NK-92 (cell line): ENCODE measurements around the gene MEIS2.

Experiments
- DNase-seq: peaks from one replicate; lab custom pipeline; 2025; ENCODE audit not compliant: unreplicated experiment; lab: John Stamatoyannopoulos, UW

MEIS2 gene

DNA sequence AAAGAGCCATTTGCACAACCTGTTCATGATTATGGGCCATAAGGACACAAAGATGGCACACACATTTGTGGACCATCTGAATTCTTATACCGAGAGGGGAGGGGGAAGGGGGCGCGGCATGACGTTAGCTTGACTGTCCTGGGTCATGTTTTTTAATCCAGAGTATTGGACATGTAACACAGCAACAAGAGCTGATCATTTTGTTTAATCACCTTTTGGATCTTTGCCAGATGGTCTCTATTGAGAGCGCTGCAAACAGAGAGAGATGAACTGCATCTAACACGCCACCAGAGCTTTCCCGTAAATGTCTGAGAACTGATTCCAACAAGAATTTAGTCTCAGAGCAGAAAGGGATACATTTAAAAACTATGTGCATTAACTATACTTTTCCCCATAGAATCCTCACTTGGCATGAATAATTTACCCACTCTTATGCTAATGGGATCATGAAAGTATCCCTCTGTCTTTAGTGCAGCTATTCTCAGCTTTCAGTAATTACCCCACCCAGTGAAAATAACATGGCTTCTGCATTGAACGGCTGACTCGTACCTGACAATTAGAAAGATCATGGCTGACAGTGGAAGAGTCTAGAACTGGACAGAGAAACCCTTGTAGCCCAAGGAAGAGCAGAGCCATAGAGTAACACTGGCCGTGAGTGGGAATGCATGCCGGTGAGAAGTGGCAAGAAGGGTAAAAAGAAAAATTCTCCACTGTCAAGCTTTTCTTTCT is 22.6 kb downstream of the MEIS2 start:
- DNase-seq, result no peak

DNA sequence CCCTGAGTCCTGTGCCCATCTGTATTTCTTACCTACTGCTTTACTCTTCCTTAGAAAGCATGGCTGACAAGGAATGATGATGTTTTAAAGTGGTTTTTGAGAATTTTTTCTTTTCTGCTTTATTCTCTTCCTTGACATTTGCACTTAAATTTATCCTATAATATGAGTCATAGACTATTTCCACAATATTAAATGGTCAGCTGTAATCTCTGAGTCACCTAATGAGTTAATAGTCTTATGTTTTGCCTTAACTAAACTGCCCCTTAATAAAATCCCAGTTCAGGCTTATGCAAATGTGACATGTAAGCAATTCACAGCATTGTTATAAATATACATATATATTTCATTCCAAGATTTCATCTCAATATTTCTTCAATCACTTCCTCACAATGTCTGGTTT is 23.8 kb downstream of the MEIS2 start:
- DNase-seq, result no peak

DNA sequence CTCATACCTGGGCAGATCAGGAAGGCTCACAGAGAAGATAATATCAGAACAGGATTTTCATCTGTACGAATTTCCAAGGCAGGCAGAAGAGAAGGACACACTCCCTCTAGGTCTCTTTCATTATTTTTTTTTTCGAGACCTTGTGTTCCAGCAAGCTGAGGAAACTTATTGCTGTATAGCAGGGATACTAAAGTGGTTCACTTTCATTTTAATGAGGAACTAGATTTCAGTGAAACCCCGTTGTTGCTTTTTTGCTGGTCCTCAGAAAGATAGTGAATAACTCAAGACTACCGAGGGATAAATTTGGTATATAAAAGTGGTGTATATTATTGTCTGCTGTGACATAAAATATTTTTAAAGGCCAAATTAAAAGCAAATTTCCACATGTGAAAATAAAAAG is 24.6 kb downstream of the MEIS2 start:
- DNase-seq, result no peak

DNA sequence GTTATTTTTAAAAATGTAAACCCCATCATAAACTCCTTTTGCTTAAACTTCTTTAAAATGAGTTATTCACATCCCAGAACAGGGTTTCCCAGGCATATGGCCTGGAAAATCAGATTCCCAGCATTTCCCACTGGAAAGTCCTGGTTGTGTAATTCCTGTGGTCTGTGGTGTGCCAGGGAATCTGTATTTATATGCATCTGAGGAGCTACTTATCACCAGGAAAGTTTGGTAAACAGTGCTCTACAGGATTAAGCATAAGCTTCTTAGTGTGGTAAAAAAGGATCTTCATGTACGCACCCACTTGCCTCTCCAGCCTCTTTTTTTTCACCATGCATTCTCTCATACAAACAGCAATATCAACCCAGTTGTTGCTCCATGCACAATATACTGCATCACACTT is 28.2 kb downstream of the MEIS2 start:
- no peak for DNase-seq

DNA sequence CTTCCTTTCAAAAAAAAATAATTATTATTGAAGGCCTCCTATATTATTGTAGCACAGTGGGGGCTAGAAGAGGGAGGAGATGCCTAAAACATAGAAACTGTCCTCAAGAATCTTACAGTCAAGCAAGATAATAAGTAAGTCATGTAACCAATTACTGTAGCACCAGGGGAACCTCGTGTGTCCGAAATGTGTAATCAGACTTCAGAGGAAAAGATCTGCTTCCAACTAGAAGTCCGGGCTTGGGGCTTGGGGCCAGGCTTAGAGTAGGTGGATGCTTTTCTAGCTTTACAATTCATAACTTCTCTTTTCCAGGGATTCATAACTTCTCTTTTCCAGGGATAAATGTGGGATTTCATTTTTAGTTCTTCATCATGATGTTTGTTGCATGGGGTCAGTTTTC is 29.2 kb downstream of the MEIS2 start:
- no peak for DNase-seq

DNA sequence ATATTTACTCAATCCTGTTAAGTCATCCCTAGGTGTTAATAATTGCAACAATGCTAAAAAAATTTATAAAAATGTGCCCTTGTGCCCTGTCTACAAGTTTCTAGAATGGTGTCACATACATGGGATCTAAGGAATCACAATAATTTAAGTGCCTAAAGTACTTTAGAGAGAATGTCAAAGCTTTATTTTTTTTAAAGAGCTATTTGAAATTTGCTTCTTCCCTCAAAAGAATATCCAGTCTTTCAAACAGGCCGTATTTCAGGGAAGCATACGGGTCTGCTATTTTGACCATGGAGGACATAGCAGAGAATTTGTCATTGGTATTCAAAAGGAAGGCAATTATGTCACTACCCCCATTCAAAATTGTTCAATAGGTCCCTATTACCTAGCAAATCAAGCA is 29.7 kb downstream of the MEIS2 start:
- no peak for DNase-seq

DNA sequence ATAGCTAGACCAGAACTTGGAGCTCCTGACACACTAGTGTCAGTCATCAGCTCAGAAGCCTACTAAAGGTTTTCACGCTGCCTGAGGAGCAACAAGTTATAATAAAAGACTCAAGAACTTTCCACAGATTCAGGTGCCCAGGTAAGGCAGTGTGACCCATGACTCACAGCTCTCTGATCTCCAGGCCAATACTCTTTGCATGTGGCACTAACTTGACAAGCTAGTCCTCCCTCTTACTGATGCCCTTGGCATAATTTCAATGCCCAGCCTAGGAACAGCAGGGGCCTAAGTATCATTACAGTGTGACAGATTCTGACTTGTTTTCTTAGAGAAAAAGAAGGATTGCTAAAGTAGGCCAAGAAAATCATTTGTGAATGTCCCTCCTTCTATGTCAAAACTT is 38.4 kb downstream of the MEIS2 start:
- no peak for DNase-seq

DNA sequence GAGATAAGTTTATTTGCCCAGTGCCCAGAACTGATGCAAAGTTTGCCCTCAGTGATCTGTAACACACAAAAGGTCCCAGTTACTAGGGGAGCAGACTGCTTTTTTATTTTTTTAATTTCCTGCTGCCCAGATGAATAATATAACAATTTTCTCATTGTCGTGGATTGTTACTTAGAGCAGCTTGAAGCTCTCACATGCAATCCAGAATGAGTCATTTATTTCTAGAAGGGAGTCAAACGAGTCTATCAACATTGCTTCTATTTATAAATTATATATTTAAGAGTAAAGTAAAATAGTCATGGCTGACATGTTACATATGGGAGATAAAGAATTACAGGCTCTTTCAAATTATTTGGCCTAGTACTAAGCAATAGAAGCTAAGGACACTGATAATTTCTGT is 41.3 kb downstream of the MEIS2 start:
- no peak for DNase-seq

DNA sequence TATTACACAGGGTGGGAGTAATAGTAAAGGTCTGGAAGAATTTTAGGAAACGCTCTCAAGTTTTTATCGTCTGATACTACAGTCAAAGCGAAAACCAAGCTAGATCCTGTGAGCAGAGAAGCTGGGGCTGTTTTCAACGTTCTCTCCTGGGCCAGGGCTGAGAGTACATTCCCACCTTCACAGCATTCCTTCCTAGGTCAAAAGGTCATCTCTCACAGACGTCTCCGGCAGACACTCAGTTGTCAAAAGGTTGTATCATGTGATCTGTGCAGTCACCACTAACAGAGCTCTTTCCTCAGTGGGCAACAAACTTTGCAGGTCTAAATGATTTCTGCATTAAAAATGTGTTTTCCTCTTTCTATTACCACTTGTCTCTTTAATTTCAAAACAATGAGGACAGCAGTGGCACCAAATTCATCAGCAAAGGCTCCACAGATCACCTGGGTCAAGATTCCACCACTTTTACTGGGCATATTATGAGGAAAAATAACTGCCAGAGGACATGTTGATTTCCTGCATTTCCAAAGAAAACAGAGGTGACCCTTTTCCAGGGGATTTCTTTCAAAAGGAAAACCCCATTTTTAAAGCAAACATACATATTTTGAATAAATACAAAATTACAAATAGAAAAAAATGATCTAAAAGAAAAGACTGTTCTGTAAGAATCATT is 41.9 kb downstream of the MEIS2 start:
- no peak for DNase-seq

DNA sequence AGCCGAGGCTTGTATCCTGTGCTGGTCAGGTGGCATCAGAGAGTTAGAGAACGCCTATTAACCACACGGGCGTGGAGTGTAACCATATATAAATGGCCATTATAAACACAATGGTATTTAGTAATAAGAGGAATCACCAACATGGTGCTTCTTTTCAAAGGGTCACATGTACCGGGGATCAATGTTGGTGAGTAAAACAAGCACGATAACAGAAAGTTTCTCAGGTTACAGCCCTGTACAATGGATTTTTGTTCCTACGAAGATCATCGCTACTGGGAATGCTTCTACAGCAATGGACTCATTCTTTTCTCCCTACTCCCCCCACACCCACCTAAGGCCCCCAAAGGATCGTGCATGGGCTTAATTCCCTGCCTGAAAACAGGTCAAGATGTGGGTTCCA is 42.5 kb downstream of the MEIS2 start:
- DNase-seq, result no peak

DNA sequence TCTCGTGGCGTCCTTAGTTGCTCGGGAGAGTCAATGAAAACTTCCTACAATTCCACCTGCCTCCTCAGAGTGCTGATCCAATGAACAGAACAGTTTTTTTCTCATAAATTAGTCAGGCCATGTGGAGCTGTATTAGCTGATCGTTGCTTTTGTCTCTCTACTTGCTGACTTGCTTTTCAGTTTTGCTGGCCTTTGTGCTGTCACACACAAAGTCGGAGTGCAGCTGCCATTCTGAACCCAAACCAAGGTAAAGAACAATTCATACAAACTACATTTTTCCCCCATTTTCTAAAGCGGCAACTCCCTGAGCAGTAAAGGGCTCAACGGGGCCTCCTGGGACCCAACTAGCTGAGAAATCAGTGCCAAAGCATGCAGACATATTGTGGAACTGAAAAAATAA is 43.1 kb downstream of the MEIS2 start:
- no peak for DNase-seq

DNA sequence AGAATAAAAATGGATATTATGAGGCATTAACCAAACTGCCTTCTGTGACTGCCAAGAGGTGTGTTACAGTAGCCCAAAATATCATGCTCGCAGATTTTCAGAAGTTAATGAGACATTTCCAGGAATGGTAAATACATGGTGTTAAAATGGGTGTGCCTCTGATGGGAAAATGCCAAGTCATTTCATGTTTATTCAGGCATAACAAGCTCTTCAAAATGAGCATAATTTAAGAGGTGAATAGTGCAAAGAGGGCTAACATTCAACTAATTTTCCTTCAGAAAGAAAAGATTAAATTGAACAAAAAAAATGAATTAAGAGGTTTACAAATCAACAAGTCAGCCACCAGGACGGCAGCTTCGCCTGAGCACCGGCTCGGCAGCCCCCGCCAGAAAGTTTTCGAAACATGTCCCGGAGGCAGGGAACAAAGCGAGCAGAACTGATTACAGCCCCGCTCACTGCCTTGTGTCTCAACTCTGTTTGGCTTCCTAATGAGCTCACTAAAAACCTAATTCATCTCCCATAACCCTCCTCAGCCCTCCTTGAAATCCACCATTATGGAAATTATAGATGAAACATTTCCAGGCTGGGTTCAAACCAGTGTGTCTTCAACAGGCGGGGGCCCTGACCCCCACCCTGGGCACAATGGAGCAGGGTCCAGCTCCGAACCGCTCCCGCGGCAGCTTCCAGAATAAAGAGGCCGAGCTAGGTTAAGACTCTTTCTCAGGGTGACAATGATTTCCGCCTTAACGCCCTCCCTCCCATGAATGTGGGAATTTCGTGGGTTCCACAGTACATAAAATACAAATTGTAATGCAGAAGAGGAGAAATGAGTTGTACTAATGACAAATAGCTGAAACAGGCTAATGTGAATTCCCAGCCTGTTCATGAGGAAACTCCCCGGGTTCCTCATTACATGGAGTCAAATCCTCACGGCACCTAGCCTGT is 43.9 kb downstream of the MEIS2 start:
- no peak for DNase-seq

DNA sequence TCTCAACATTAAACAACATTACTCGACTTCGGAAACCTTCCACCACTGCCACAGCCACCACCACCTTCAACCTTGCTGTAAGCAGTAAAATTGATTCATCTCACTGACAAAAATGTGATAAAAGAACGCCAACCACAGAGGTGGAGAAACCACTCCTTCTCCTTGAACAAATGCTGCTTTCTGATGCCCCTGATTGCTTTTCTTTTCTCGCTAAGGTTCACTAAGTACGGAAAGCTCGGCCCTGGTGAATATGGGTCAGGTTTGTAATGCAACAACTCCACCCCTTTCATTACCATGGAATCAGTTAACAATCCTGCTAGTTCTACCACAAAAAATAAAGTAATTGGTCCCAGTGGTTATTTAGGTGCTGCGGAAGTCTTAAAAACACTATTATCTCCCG is 44.9 kb downstream of the MEIS2 start:
- no peak for DNase-seq

DNA sequence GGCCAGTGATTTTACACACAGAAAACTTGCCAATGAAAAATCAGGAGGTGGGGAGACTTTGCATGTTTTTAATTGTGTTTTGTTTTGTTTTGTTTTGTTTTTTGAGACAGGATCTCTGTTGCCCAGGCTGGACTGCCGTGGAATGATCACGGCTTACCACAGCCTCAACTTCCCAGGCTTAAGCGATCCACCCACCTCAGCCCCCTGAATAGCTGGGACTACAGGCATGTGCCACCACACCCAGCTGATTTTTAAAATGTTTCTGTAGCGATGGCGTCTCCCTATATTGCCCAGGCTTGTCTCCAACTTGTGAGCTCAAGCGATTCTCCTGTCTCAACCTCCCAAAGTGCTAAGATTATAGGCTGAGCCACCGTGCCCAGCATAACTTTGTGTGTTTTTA is 46.0 kb downstream of the MEIS2 start:
- no peak for DNase-seq

DNA sequence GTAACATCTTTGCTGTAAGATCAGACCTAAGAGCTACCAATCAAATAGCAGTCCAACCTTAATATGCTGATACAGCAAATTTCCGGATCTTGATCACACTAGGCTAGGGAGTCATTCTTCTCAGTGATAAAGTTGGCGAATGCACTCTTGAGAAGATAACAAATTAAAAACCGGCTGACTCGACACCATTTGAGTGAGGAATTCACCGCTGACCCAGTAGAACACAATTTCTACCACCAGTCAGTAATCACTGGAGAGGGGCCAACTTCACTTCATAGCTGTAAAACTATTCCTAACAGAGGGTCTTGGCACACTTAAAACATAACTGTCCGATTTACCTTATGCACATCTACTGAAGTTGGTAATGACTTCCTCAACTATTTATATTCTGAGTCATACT is 47.2 kb downstream of the MEIS2 start:
- DNase-seq, result no peak

DNA sequence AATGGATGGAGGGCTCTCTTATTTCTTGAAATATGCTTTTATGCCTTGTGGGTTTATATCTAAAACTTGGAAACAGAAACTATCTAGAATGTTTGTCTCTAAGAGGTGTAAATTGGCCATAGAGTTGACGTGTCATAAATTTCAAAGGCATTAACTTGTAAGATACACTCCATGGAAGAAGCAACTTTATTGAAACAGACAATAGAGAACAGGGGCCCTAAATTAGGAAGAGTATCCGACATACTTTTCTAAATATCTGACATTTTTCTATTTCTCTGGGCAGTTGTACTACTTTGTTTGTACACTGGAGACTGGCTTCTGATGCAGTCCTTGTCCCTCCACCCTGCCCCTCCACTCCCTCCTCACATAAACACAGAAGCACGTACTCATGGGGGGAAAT is 50.0 kb downstream of the MEIS2 start:
- no peak for DNase-seq

DNA sequence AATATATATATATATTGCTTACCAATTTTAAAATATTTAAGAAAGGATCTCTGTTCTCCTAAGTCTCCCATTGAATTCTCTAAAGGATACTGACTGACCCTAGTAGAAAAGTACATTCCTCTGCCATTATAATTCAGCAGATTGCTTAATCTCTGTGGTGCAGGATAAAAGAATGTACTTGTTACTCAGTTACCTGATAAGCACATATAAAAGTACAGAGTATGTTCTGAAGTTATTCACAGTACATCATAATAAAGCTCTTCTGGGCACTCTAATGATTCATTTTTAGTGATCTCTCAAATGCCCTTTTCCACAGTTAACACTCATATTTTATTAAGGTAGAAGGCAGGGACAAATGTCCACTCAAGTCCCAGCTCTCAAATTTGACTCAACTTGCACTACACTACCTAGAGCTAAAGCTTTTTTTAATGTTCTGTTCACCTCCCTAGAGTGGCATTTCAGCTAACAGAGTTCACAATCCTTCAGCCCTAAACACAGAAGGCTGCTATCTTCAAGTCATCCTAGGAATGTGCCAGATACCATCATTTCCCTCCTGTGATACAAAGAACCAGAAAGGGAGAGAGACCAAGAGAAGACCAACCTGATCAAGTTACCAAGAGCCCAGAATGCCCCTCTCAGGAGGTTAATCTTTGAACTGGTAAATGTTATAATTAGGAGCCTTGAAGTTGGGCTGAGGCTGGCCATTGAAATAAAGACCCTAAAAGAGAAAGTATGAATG is 53.3 kb downstream of the MEIS2 start:
- DNase-seq, result no peak

DNA sequence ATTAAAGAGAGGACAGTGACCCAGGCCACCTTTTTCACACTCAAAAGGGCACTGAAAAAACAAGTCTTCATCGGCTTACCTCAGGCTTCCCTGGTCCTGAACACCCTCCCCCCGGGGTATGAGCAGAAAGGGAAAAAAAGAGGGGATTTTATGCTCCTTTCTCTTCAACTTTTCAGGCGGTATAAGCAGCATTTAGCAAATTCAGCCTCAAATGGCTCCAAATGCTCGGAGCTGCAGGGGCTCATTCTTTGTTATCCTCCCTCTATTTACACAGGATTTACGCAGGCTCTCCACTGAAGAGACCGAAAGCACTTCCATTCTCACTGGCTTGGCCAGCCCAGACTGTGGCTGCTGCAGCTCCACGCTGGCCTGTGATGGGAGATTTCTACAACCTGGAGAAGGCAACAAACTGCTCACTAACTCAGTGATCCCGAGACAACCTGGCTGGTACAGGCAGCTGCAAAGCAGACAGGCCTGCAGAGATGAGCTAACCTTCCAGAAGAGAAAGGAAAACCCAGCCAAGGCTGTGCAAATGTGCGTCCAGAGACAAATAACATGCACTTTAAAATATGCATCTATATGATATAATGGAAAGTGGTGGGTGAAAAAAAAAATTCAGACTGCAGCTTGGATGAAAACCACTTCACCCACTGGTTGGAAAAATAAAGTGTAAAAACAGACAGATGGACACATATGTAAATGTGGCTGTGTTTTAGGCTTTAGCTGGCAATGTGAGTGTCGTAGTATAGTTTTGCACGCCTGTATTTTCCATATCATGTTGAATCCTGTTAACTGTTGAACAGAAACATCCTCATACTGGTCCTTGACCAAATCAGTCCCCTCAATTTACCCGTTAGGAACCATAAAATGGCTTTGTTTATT is 54.2 kb downstream of the MEIS2 start:
- DNase-seq, result no peak

DNA sequence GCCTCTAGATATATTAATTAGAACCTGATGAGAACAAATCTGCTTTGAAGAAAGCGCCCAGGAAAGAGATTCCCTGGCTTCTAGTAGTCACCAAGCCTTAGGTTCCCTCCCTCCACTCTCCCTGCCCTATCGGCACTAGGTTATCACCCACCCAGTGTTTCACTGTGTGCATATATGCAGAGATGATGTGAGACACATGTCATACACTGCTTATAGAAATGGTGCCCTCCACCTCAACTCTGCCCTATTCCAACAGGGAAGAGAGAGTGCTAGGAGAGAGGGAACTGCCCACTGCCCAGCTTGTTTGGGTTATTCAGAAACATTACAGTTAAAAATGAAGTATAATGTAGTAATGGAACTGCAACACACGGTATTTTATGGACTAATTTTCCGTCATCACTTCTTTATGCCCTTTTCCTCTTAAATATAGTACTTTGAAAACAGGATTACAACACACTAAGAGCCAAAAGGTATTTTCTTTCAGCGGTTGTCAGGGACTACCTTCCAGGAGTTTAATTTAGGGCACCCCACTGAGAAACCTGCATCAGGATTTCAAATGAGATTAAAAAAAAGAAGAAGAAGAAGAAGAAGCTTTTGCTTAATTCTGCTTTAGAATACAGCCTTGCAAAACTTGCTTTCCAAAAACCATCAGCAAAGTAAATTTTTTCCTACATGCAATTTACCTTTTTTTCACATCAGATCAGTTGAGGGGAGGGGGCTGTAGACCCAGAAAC is 55.3 kb downstream of the MEIS2 start:
- DNase-seq, result no peak

DNA sequence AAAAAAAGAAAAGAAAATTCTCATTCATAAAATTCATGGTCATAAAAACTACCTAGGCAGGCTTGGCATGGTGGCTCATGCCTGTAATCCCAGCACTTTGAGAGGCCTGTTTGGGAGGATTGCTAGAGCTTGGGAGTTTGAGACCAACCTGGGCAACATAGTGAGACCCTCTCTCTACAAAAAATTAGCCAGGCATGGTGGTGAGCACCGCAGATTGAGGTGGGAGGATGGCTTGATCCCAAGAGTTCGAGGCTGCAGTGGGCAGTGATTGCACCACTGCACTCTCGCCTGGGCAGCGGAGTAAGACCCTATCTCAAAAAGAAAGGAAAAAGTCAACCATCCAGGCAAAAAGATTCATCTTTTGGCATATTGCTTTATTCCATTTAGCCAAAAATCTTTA is 58.5 kb downstream of the MEIS2 start:
- no peak for DNase-seq
